VCaP (cell line): ENCODE measurements around the gene UCK1.

Experiments used
- H3K27ac ChIP-seq: fragments of 450-650 bp; 2 replicates; pipeline ENCODE4 v1.5.1; 2017
- TF ChIP-seq, protein P1 (sequence below): fragments of 450-650 bp; conservative IDR thresholded peaks from 2 replicates; pipeline ENCODE4 v1.5.1; 2017; ENCODE audit warnings: mild to moderate bottlenecking, moderate library complexity

The UCK1 gene

DNA sequence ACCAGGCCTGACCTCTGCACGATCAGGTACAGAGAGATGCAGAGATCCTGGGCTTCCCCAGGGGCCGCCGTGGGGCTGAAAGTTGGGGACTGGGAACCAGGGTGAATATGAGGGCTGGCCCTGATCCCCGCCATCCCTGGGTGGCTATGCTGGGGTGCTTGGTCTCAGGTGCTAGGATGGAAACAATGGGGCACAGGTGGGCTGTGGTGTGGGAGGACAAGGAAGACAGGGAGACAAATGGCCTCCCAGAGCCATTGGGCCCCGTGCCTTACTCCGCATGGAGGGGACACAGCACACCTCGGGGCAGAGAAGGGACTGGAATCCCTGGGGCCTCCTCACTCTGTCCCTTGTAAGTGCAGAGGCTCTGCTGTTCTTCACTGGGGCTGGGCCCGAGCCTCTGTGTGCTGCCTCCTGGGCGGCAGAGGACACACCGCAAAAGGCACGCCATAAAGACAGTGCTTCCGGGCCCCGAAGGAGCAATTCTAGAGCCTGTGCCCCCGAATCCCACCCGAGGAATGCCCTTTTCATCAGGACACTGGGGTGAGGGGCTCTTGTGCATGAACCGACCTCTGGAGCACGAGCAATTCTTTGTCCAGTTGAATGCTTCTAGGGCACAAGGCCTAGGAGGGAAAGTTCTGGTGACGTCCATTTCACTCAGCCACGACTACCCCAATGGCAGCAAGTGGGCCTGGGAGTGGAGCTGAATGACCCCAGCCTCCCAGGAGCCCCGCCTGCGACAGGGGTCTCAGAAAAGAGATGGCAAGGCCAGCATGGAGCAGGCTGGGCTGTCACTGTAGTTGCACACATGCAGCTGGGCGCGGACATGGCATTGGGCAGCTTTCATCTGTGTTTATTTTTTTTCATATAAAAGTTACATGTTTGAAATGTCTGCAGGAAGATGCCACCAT lies 45.1 kb upstream of the UCK1 start:
- H3K27ac ChIP-seq: no peak overlapping the region
- TF ChIP-seq, protein P1, sequence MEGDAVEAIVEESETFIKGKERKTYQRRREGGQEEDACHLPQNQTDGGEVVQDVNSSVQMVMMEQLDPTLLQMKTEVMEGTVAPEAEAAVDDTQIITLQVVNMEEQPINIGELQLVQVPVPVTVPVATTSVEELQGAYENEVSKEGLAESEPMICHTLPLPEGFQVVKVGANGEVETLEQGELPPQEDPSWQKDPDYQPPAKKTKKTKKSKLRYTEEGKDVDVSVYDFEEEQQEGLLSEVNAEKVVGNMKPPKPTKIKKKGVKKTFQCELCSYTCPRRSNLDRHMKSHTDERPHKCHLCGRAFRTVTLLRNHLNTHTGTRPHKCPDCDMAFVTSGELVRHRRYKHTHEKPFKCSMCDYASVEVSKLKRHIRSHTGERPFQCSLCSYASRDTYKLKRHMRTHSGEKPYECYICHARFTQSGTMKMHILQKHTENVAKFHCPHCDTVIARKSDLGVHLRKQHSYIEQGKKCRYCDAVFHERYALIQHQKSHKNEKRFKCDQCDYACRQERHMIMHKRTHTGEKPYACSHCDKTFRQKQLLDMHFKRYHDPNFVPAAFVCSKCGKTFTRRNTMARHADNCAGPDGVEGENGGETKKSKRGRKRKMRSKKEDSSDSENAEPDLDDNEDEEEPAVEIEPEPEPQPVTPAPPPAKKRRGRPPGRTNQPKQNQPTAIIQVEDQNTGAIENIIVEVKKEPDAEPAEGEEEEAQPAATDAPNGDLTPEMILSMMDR: no peak

GRCh38 chr9:131574730-131575640 lies 43.9 kb upstream of the UCK1 start:
- TF ChIP-seq, protein P1: no peak
- no peak overlapping the region for H3K27ac ChIP-seq

DNA sequence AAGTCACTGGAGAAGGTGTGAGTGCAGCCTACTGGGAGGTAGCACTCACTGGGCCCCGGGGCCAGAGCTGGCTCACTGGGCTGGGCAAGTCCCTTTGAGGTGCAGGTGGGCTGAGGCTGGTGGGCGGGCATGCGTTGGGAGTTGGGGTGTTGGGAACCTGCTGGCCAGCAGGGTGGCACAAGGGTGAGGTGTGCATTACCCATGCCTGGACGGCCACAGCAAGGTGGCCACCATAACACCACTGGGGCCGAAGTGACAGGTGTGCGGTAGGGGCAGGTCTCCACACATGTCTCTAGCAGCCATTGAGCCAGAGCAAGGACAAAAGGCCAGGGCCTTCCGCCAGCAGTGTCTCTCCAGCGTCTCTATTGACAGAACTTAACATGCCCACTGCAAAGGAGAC lies 36.8 kb upstream of the UCK1 start:
- TF ChIP-seq, protein P1: no peak
- no peak overlapping the region for H3K27ac ChIP-seq

DNA sequence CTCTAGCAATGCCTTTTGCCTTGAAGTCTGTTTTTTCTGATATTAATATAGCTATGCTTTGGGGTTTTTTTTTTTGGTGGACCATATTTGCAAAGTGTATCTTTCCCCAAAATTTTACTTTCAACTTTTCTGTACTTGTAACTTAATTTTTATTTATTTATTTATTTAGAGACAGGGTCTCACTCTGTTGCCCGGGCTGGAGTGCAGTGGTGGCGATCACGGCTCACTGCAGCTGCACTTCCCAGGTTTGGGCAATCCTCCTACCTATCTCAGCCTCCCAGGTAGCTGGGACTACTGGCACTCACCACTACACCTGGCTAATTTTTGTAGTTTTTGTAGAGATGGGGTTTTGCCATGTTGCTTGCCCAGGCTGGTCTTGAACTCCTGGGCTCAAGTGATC lies 35.1 kb upstream of the UCK1 start:
- no peak overlapping the region for H3K27ac ChIP-seq
- TF ChIP-seq, protein P1: no peak

DNA sequence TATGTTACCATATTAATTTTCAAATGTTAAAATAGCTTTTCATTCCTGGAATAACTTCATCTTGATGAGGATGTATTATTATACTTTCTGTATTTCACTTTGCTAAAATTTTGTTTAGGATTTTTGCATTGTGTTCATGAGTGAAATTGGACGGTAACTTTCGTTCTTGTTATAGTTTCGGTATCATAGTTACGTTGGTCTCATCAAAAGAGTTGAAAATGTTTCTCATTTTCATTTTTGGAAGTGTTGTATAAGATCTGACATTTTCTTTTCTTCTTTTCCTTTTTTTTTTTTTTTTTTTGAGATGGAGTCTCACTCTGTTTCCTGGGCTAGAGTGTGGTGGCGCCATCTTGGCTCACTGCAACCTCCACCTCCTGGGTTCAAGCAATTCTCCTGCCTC lies 34.3 kb upstream of the UCK1 start:
- TF ChIP-seq, protein P1: no peak
- H3K27ac ChIP-seq: no peak overlapping the region

- TF ChIP-seq, protein P1: no peak
- H3K27ac ChIP-seq: no peak overlapping the region
These were observed 31.2 kb upstream of the UCK1 start for GRCh38 chr9:131562032-131562959.
